HepG2 (cell line): ENCODE data around the gene UCK2. TPM values are rescaled to one million over a fixed set of nuclear protein-coding genes. Genes with fewer than 3 reads are reported as not detected.

Source experiments
- CREBL2 ChIP-seq: sonication (generic); formaldehyde crosslinking; IDR thresholded peaks from 2 replicates; pipeline ENCODE4 v1.8.1; 2023; ENCODE audit warnings: missing genetic modification reagents, mild to moderate bottlenecking, borderline replicate concordance
- FOXJ3 ChIP-seq: sonication (generic); formaldehyde crosslinking; IDR thresholded peaks from 2 replicates; pipeline ENCODE4 v1.4.0; 2020; ENCODE audit warnings: missing genetic modification reagents, mild to moderate bottlenecking, borderline replicate concordance
- FOXM1 ChIP-seq: sonication (generic); formaldehyde crosslinking; IDR thresholded peaks from 2 replicates; pipeline ENCODE4 v1.5.0; 2020; ENCODE audit warnings: missing genetic modification reagents
- FUBP1 ChIP-seq: sonication (generic); formaldehyde crosslinking; IDR thresholded peaks from 2 replicates; pipeline ENCODE4 v1.5.1; 2020; ENCODE audit warnings: missing genetic modification reagents, mild to moderate bottlenecking, borderline replicate concordance
- HNF1A ChIP-seq, 2 experiments: sonication (generic) in 1 of 2; formaldehyde crosslinking in 1 of 2; IDR thresholded peaks; 2 replicates each; pipeline versions ENCODE4 v1.4.0 to v1.6.1; 2016 to 2020; ENCODE audit warnings: borderline replicate concordance in 1 of 2, low read depth in 1 of 2, mild to moderate bottlenecking in 1 of 2, missing genetic modification reagents in 1 of 2
- KDM2A ChIP-seq: sonication (generic); formaldehyde crosslinking; IDR thresholded peaks from 2 replicates; pipeline ENCODE4 v1.4.0; 2020; ENCODE audit warnings: low read depth, missing genetic modification reagents, borderline replicate concordance
- KDM3A ChIP-seq: IDR thresholded peaks from 2 replicates; pipeline ENCODE4 v1.6.1; 2018; ENCODE audit warnings: low read depth, missing compliant biosample characterization
- PAWR ChIP-seq: sonication (generic); formaldehyde crosslinking; IDR thresholded peaks from 2 replicates; pipeline ENCODE4 v1.4.0; 2020; ENCODE audit warnings: missing genetic modification reagents, mild to moderate bottlenecking, borderline replicate concordance
- STAT5B ChIP-seq: sonication (generic); formaldehyde crosslinking; IDR thresholded peaks from 2 replicates; pipeline ENCODE4 v1.4.0; 2020; ENCODE audit warnings: missing genetic modification reagents
- ZKSCAN1 ChIP-seq: fragments of 150-350 bp; IDR thresholded peaks from 2 replicates; pipeline ENCODE4 v1.6.1; 2014; ENCODE audit warnings: low read length
- ZNF263 ChIP-seq: sonication (generic); formaldehyde crosslinking; IDR thresholded peaks from 2 replicates; pipeline ENCODE4 v1.4.0; 2020; ENCODE audit warnings: missing genetic modification reagents
- ZNF432 ChIP-seq: sonication (generic); formaldehyde crosslinking; IDR thresholded peaks from 2 replicates; pipeline ENCODE4 v1.5.0; 2020; ENCODE audit warnings: missing genetic modification reagents, mild to moderate bottlenecking, borderline replicate concordance
- ZNF609 ChIP-seq: sonication (generic); formaldehyde crosslinking; IDR thresholded peaks from 2 replicates; pipeline ENCODE4 v1.4.0; 2020; ENCODE audit warnings: mild to moderate bottlenecking, missing genetic modification reagents, borderline replicate concordance
- ZSCAN5A ChIP-seq: sonication (generic); formaldehyde crosslinking; IDR thresholded peaks from 2 replicates; pipeline ENCODE4 v1.8.0; 2022; ENCODE audit warnings: mild to moderate bottlenecking, missing genetic modification reagents, borderline replicate concordance
- polyA plus RNA-seq, 8 experiments: library from polyadenylated mRNA; depleted of rRNA in 3 of 8; stranded (reverse) in 7 of 8; unstranded in 1 of 8; fragments of >200 nt; fragmentation: Illumina TruSeq in 4 of 8; extraction: Trizol in 4 of 8; gene quantifications; 2 replicates each; pipeline versions ENCODE4 v1.2.1 to v1.2.3, GENCODE V29; 2011 to 2016; ENCODE audit warnings: low read depth in 4 of 8, missing spikeins in 1 of 8, mixed read lengths in 1 of 8; ENCODE audit not compliant: insufficient read depth in 1 of 8
- total RNA-seq, 5 experiments: library from RNA; depleted of rRNA; stranded (reverse); fragments of >200 nt; fragmentation: Illumina TruSeq; extraction: Trizol; gene quantifications; 2 replicates each; pipeline ENCODE4 v1.2.3, GENCODE V29; 2016; ENCODE audit warnings: low read depth in 1 of 5

UCK2 gene
- total and polyA plus RNA-seq, 2 of the 13 experiments (the other 11 are each of a cell fraction or from before 2014, with no cell fraction given): 64.3 to 78.0 TPM

GRCh38 chr1:165827268-165828102, at the start of gene UCK2 (continued):
- TF ChIP-seq HNF1A (IDR thresholded peaks at IDR 0.05; ENCODE audit: low read depth) (no peak), HNF1A (CRISPR knock-in tag; IDR thresholded peaks at IDR 0.05; ENCODE audit: borderline replicate concordance) (0 out of 2 replicates have a peak, but pooled peaks have one; percentile 22), CREBL2 (CRISPR knock-in tag) (no peak), STAT5B (no peak), PAWR (CRISPR knock-in tag) (no peak), KDM2A (CRISPR knock-in tag) (peak; percentile 16; the same call in 1 of the 2 replicates), ZNF609 (no peak), FUBP1 (CRISPR knock-in tag) (no peak), ZSCAN5A (CRISPR knock-in tag) (no peak), FOXJ3 (no peak), ZNF263 (CRISPR knock-in tag) (no peak; the same call in 1 of the 2 replicates), ZKSCAN1 (no peak), KDM3A (CRISPR knock-in tag) (no peak), ZNF432 (CRISPR knock-in tag) (no peak), FOXM1 (CRISPR knock-in tag) (no peak)
